Type B pancreatic cell (in vitro differentiated cells): ENCODE data around the gene AKAP8L. TPM values are rescaled to one million over a fixed set of nuclear protein-coding genes. Genes with fewer than 3 reads are reported as not detected.

ENCODE experiments used
- DNase-seq: peaks from one replicate; pipeline ENCODE4 v3.0.0; 2021; ENCODE audit warnings: mixed read lengths; ENCODE audit not compliant: unreplicated experiment; ENCODE audit errors: extremely low spot score
- H3K27ac Mint-ChIP-seq: 2 replicates; pipeline ENCODE4 v1.8.0; 2021; ENCODE audit warnings: mild to moderate bottlenecking, mixed read lengths
- H3K27me3 Mint-ChIP-seq: 2 replicates; pipeline ENCODE4 v1.8.0; 2021; ENCODE audit warnings: mixed read lengths
- H3K36me3 Mint-ChIP-seq: 2 replicates; pipeline ENCODE4 v1.8.0; 2021; ENCODE audit warnings: mixed read lengths
- H3K4me1 Mint-ChIP-seq: one replicate; pipeline ENCODE4 v1.8.0; 2021; ENCODE audit warnings: mixed read lengths; ENCODE audit not compliant: unreplicated experiment
- H3K4me3 Mint-ChIP-seq: 2 replicates; pipeline ENCODE4 v1.8.0; 2021; ENCODE audit warnings: mild to moderate bottlenecking, mixed read lengths
- H3K9me3 Mint-ChIP-seq: 2 replicates; pipeline ENCODE4 v1.8.0; 2021; ENCODE audit warnings: mixed read lengths
- CTCF ChIP-seq: fragments of 200-600 bp; sonication (generic); conservative IDR thresholded peaks from 2 replicates; pipeline ENCODE4 v1.5.0; 2021; ENCODE audit warnings: antibody characterized with exemption, mild to moderate bottlenecking
- total RNA-seq: library from RNA; stranded (reverse); gene quantifications from 2 replicates; pipeline ENCODE4 v1.2.1, GENCODE V29; 2021; ENCODE audit warnings: low replicate concordance

AKAP8L gene
- total RNA-seq, 1 donor from 2014 or later, result 166 TPM

GRCh38 chr19:15455996-15456395 is 37.2 kb upstream of the AKAP8L start:
- H3K9me3 Mint-ChIP-seq, result no peaks in the 10 kb centered on the region

GRCh38 chr19:15453906-15454860 is 35.4 kb upstream of the AKAP8L start:
- H3K4me3 Mint-ChIP-seq, result peak overlapping the region; percentile 64
- TF ChIP-seq CTCF, result peak; percentile 35
- no peaks in the 10 kb centered on the region for H3K36me3 Mint-ChIP-seq
- peaks cover 6% of the 10 kb centered on the region for H3K9me3 Mint-ChIP-seq
- peaks cover 8% of the 10 kb centered on the region for H3K4me1 Mint-ChIP-seq
- peaks cover 64% of the 10 kb centered on the region for H3K27me3 Mint-ChIP-seq
- no peak for DNase-seq
- H3K27ac Mint-ChIP-seq, result no peak overlapping the region

More at GRCh38 chr19:15455996-15456395, 37.2 kb upstream of the AKAP8L start:
- Mint-ChIP-seq H3K27ac (no peak overlapping the region), H3K4me1 (no peaks in the 10 kb centered on the region), H3K36me3 (no peaks in the 10 kb centered on the region), H3K4me3 (no peak overlapping the region), H3K27me3 (peaks cover 78% of the 10 kb centered on the region)
- DNase-seq, result no peak
- TF ChIP-seq CTCF, result no peak

GRCh38 chr19:15453091-15453578 is 34.3 kb upstream of the AKAP8L start:
- peaks cover 56% of the 10 kb centered on the region for H3K27me3 Mint-ChIP-seq
- TF ChIP-seq CTCF, result peak; percentile 37
- peaks cover 6% of the 10 kb centered on the region for H3K9me3 Mint-ChIP-seq
- peak overlapping the region; percentile 64 for H3K4me3 Mint-ChIP-seq
- H3K27ac Mint-ChIP-seq, result no peak overlapping the region
- DNase-seq, result no peak
- peaks cover 13% of the 10 kb centered on the region for H3K4me1 Mint-ChIP-seq
- no peaks in the 10 kb centered on the region for H3K36me3 Mint-ChIP-seq

- H3K27ac Mint-ChIP-seq, result peak overlapping the region; percentile 74
- H3K9me3 Mint-ChIP-seq, result peaks cover 6% of the 10 kb centered on the region
- H3K36me3 Mint-ChIP-seq, result no peaks in the 10 kb centered on the region
- no peak for TF ChIP-seq CTCF
- peak overlapping the region; percentile 75 for H3K4me3 Mint-ChIP-seq
- peaks cover 13% of the 10 kb centered on the region for H3K4me1 Mint-ChIP-seq
- peaks cover 51% of the 10 kb centered on the region for H3K27me3 Mint-ChIP-seq
- DNase-seq, result no peak
These were observed 33.6 kb upstream of the AKAP8L start for GRCh38 chr19:15452111-15453047.

GRCh38 chr19:15450528-15450890 is 31.7 kb upstream of the AKAP8L start:
- Mint-ChIP-seq H3K27me3 (peaks cover 34% of the 10 kb centered on the region), H3K4me1 (peaks cover 13% of the 10 kb centered on the region)

More at GRCh38 chr19:15450528-15450890, 31.7 kb upstream of the AKAP8L start:
- H3K27ac Mint-ChIP-seq, result peak overlapping the region; percentile 88
- H3K9me3 Mint-ChIP-seq, result peaks cover 6% of the 10 kb centered on the region
- no peaks in the 10 kb centered on the region for H3K36me3 Mint-ChIP-seq
- peak overlapping the region; percentile 95 for H3K4me3 Mint-ChIP-seq
- DNase-seq, result no peak
- TF ChIP-seq CTCF, result no peak
